Gastroesophageal sphincter (tissue), 4 donors: Measurements from ENCODE around the gene AKR1D1. TPM values are rescaled to one million over a fixed set of nuclear protein-coding genes. Genes with fewer than 3 reads are reported as not detected.

ENCODE experiments used
- ATAC-seq: fragments of 150-250 bp; one replicate; pipeline ENCODE4 v1.9.1; 2016; ENCODE audit warnings: mild to moderate bottlenecking, moderate library complexity
- H3K27ac ChIP-seq, 4 donors: fragments of 200-600 bp; sonication (generic) in 3 of 4; 1 replicate in 3 of 4; 2 replicates in 1 of 4; pipeline ENCODE4 v1.5.1; 2016 to 2019
- H3K27me3 ChIP-seq: fragments of 200-600 bp; sonication (generic); one replicate; pipeline ENCODE4 v1.5.1; 2019
- H3K36me3 ChIP-seq, 2 donors: fragments of 200-600 bp; sonication (generic); one replicate each; pipeline ENCODE4 v1.5.1; 2019; ENCODE audit warnings: control low read depth in 1 of 2
- H3K4me1 ChIP-seq, 3 donors: fragments of 200-600 bp; sonication (generic); 1 replicate in 2 of 3; 2 replicates in 1 of 3; pipeline ENCODE4 v1.5.1; 2016 to 2019; ENCODE audit warnings: control low read depth in 2 of 3
- H3K4me3 ChIP-seq, 2 donors: fragments of 200-600 bp; sonication (generic); one replicate each; pipeline ENCODE4 v1.5.1; 2019; ENCODE audit warnings: mild to moderate bottlenecking in 1 of 2, moderate library complexity in 1 of 2
- H3K9me3 ChIP-seq, 3 donors: fragments of 200-600 bp; sonication (generic); one replicate each; pipeline ENCODE4 v1.5.1; 2017 to 2019; ENCODE audit warnings: control low read depth in 2 of 3
- EP300 ChIP-seq: sonication (generic); formaldehyde crosslinking; IDR thresholded peaks from one replicate; pipeline ENCODE4 v1.6.1; 2017; ENCODE audit warnings: antibody characterized with exemption, mild to moderate bottlenecking
- POLR2A ChIP-seq, 2 donors: fragments of 450-650 bp; IDR thresholded peaks; one replicate each; pipeline ENCODE4 v1.6.1; 2017; ENCODE audit warnings: antibody characterized with exemption in 2 of 2, mild to moderate bottlenecking in 2 of 2, moderate library complexity in 1 of 2
- POLR2AphosphoS5 ChIP-seq: sonication (generic); formaldehyde crosslinking; IDR thresholded peaks from one replicate; pipeline ENCODE4 v1.6.1; 2017; ENCODE audit warnings: antibody characterized with exemption
- WGBS, 2 donors: methylation state at CpG; one replicate each; pipeline ENCODE4 v1.1.5; 2018; ENCODE audit warnings: low coverage in 1 of 2; 5-methylcytosine and 5-hydroxymethylcytosine counted together
- total RNA-seq, 4 donors: library from RNA; depleted of rRNA; stranded (reverse); fragments of >200 nt; gene quantifications; one replicate each; pipeline ENCODE4 v1.1.0, GENCODE V29; 2016
- TF ChIP-seq, protein P1 (sequence below), 4 experiments: fragments of 200-600 bp in 2 of 4; fragments of 450-650 bp in 2 of 4; sonication (generic) in 1 of 4; IDR thresholded peaks; one replicate each; pipeline ENCODE4 v1.5.1; 2017 to 2019; ENCODE audit warnings: antibody characterized with exemption in 4 of 4, mild to moderate bottlenecking in 2 of 4, moderate library complexity in 2 of 4

AKR1D1 gene
- total RNA-seq, 4 donors from 2014 or later = not detected

- WGBS, 2 donors = 67% methylated on average over 1 of the region's 1 CpG; no CpG with 5 or more reads in 1 of the 2 donors
Observed at GRCh38 chr7:138163800-138164199, 87.5 kb downstream of the AKR1D1 start.

GRCh38 chr7:138164804-138165203 is 88.5 kb downstream of the AKR1D1 start:
- H3K9me3 ChIP-seq = peaks cover 0 to 18% (median 0%) of the 10 kb centered on the region in 3 donors
- no peak overlapping the region for H3K27ac ChIP-seq
- TF ChIP-seq EP300 = no peak
- no peak for TF ChIP-seq POLR2AphosphoS5
- TF ChIP-seq, protein P1, sequence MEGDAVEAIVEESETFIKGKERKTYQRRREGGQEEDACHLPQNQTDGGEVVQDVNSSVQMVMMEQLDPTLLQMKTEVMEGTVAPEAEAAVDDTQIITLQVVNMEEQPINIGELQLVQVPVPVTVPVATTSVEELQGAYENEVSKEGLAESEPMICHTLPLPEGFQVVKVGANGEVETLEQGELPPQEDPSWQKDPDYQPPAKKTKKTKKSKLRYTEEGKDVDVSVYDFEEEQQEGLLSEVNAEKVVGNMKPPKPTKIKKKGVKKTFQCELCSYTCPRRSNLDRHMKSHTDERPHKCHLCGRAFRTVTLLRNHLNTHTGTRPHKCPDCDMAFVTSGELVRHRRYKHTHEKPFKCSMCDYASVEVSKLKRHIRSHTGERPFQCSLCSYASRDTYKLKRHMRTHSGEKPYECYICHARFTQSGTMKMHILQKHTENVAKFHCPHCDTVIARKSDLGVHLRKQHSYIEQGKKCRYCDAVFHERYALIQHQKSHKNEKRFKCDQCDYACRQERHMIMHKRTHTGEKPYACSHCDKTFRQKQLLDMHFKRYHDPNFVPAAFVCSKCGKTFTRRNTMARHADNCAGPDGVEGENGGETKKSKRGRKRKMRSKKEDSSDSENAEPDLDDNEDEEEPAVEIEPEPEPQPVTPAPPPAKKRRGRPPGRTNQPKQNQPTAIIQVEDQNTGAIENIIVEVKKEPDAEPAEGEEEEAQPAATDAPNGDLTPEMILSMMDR (IDR thresholded peaks at IDR 0.05) = no peak
- no peak for TF ChIP-seq POLR2A (IDR thresholded peaks at IDR 0.05)
- H3K4me1 ChIP-seq = no peaks in the 10 kb centered on the region
- H3K27me3 ChIP-seq = no peaks in the 10 kb centered on the region
- H3K4me3 ChIP-seq = no peak overlapping the region
- no peak for ATAC-seq
- no peaks in the 10 kb centered on the region for H3K36me3 ChIP-seq
- 100% methylated on average over 1 to 3 of the region's 3 CpGs for WGBS, 2 donors

More at GRCh38 chr7:138163800-138164199, 87.5 kb downstream of the AKR1D1 start:
- no peaks in the 10 kb centered on the region for H3K36me3 ChIP-seq
- ATAC-seq = no peak
- H3K4me1 ChIP-seq = no peaks in the 10 kb centered on the region
- H3K27me3 ChIP-seq = no peaks in the 10 kb centered on the region
- no peak overlapping the region for H3K27ac ChIP-seq
- no peak overlapping the region for H3K4me3 ChIP-seq
- TF ChIP-seq POLR2A (IDR thresholded peaks at IDR 0.05) = no peak
- TF ChIP-seq, protein P1 (IDR thresholded peaks at IDR 0.05) = no peak
- no peak for TF ChIP-seq EP300
- TF ChIP-seq POLR2AphosphoS5 = no peak
- H3K9me3 ChIP-seq = peaks cover 0 to 18% (median 0%) of the 10 kb centered on the region in 3 donors

DNA sequence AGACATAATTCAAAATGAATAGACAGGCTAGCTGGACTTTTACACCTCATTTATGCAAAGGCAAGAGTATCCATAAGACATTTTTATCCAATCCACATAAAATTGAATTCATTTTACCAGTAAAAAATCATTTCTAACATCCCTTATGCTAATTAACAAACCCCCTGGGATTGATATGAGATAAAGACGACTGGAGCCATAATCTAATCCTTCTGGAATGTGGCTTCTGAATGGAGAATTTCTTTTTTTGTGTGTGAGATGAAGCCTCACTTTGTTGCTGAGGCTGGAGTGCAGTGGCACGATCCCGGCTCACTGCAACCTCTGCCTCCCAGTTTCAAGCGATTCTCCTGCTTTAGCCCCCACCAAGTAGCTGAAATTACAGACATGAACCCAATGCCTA is 90.4 kb downstream of the AKR1D1 start:
- Histone ChIP-seq H3K9me3 (peaks cover 0 to 18% (median 0%) of the 10 kb centered on the region in 3 donors), H3K27ac (no peak overlapping the region), H3K27me3 (no peaks in the 10 kb centered on the region), H3K4me1 (no peaks in the 10 kb centered on the region), H3K4me3 (no peak overlapping the region), H3K36me3 (no peaks in the 10 kb centered on the region)
- TF ChIP-seq POLR2AphosphoS5 = no peak
- no peak for TF ChIP-seq POLR2A (IDR thresholded peaks at IDR 0.05)
- no peak for TF ChIP-seq EP300
- TF ChIP-seq, protein P1 (IDR thresholded peaks at IDR 0.05) = no peak
- ATAC-seq = no peak
- 68 to 78% methylated on average over 4 of the region's 4 CpGs for WGBS, 2 donors

DNA sequence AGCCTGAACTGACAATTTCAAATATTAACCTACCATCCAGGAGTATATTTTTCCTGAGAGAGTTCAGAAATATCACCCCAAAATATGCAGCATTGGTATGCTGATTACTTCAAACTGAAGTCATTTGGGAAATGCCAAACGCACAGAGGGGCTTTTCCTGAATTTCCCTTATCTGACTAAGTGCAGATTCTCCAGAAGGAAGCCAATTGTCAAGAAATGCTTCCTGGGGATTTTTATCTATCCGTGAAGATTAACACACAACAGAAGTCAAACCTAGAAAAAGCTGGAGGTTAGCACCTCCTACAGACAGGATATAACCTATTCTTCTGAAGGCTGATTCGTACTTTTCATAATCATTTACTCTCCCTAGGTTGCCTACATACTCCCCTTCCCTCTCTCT is 91.0 kb downstream of the AKR1D1 start:
- Histone ChIP-seq H3K9me3 (peaks cover 0 to 18% (median 0%) of the 10 kb centered on the region in 3 donors), H3K36me3 (no peaks in the 10 kb centered on the region), H3K27ac (no peak overlapping the region), H3K27me3 (no peaks in the 10 kb centered on the region), H3K4me1 (no peaks in the 10 kb centered on the region), H3K4me3 (no peak overlapping the region)
- 58 to 59% methylated on average over 2 to 3 of the region's 3 CpGs for WGBS, 2 donors
- no peak for ATAC-seq
- TF ChIP-seq EP300 = no peak
- TF ChIP-seq, protein P1 (IDR thresholded peaks at IDR 0.05) = no peak
- no peak for TF ChIP-seq POLR2AphosphoS5
- no peak for TF ChIP-seq POLR2A (IDR thresholded peaks at IDR 0.05)

DNA sequence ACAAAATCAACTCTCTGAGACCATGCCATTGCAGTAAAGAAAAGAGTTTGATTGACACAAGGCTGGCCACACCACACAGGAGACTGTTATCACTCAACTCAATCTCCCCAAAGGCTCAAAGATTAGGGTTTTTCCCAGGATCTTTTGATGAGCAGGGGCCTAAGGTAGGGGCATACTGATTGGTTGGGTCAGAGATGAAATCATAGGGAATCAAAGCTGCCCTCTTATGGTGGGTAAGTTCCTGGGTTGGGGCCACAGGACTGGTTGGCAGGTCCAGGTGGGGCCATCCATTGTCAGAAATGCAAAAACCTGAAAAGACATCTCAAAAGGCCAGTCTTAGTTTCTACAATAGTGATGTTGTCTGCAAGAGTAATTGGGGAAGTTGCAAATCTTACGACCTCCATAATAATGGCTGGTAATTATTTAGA is 91.6 kb downstream of the AKR1D1 start:
- no peak overlapping the region for H3K27ac ChIP-seq
- TF ChIP-seq EP300 (no peak), POLR2AphosphoS5 (no peak), POLR2A (IDR thresholded peaks at IDR 0.05) (no peak)
- TF ChIP-seq, protein P1 (IDR thresholded peaks at IDR 0.05) = no peak
- H3K9me3 ChIP-seq = peaks cover 0 to 24% (median 0%) of the 10 kb centered on the region in 3 donors
- H3K27me3 ChIP-seq = no peaks in the 10 kb centered on the region
- WGBS, 2 donors = 59 to 89% methylated on average over 1 of the region's 1 CpG
- no peaks in the 10 kb centered on the region for H3K4me1 ChIP-seq
- no peak for ATAC-seq
- H3K36me3 ChIP-seq = no peaks in the 10 kb centered on the region
- no peak overlapping the region for H3K4me3 ChIP-seq
